ENCODE data around the gene BSN. TPM values are rescaled to one million over a fixed set of nuclear protein-coding genes. Genes with fewer than 3 reads are reported as not detected.

Gene BSN
- total and polyA plus RNA-seq, 2 donors (not counting 1 experiment from before 2014, with no cell fraction given), result under 0.01 to 0.01 TPM

DNA sequence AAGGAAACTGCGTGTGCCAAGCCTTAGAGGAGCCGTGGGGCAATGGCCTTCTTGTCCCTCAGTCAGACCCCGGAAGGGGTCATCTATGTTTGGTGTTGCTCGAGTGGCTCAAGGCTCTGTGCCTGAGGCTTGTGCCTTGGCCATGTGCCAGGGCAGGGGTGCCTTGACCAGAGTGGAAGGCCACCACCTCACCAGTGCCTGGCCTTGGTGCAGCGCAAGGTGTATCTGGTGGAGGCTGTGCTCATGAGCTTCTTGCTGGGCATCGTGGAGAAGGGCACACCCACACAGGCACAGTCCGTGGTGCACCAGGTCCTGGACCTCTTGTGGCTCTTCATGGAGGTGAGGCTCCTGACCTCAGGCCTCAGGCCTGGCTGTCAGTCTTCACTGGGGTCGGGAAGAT lies 145.7 kb downstream of the BSN start:
- no peak for DNase-seq (ENCODE audit: low read depth in 2 of 2)
- Histone ChIP-seq H3K4me2 (ENCODE audit: extremely low read depth, insufficient read depth, low read length) (no peak overlapping the region), H3K9ac (ENCODE audit: insufficient read depth, low read length) (no peak overlapping the region), H2AFZ (ENCODE audit: low read length) (no peak overlapping the region), H3K27me3 (ENCODE audit: control insufficient read depth, insufficient read depth, low read length) (no peaks in the 10 kb centered on the region), H3K4me3 (replicated peaks in 1 of 4; ENCODE audit: control extremely low read depth in 1 of 4, insufficient read depth in 1 of 4, low read depth in 3 of 4, low read length in 4 of 4) (no peak overlapping the region), H3K79me2 (ENCODE audit: control insufficient read depth, insufficient read depth, low read length) (no peaks in the 10 kb centered on the region), H4K20me1 (ENCODE audit: control insufficient read depth, extremely low read depth, insufficient read depth, low read length) (peaks cover 2% of the 10 kb centered on the region), H3K4me1 (ENCODE audit: control insufficient read depth, extremely low read depth, insufficient read depth, low read length) (no peaks in the 10 kb centered on the region), H3K9me3 (ENCODE audit: control insufficient read depth, insufficient read depth, low read depth, low read length) (no peaks in the 10 kb centered on the region), H3K36me3 (ENCODE audit: control insufficient read depth, insufficient read depth, low read length) (peaks cover 8% of the 10 kb centered on the region), H3K27ac (ENCODE audit: insufficient read depth, low read length) (no peak overlapping the region)
- TF ChIP-seq EZH2 (IDR thresholded peaks at IDR 0.05; ENCODE audit: low read length, missing control alignments), result no peak
- TF ChIP-seq, protein P1, sequence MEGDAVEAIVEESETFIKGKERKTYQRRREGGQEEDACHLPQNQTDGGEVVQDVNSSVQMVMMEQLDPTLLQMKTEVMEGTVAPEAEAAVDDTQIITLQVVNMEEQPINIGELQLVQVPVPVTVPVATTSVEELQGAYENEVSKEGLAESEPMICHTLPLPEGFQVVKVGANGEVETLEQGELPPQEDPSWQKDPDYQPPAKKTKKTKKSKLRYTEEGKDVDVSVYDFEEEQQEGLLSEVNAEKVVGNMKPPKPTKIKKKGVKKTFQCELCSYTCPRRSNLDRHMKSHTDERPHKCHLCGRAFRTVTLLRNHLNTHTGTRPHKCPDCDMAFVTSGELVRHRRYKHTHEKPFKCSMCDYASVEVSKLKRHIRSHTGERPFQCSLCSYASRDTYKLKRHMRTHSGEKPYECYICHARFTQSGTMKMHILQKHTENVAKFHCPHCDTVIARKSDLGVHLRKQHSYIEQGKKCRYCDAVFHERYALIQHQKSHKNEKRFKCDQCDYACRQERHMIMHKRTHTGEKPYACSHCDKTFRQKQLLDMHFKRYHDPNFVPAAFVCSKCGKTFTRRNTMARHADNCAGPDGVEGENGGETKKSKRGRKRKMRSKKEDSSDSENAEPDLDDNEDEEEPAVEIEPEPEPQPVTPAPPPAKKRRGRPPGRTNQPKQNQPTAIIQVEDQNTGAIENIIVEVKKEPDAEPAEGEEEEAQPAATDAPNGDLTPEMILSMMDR (conservative IDR thresholded peaks at IDR 0.05 in 1 of 2, IDR thresholded peaks at IDR 0.05 in 1 of 2; ENCODE audit: low read depth in 1 of 2, low read length in 2 of 2), result no peak

DNA sequence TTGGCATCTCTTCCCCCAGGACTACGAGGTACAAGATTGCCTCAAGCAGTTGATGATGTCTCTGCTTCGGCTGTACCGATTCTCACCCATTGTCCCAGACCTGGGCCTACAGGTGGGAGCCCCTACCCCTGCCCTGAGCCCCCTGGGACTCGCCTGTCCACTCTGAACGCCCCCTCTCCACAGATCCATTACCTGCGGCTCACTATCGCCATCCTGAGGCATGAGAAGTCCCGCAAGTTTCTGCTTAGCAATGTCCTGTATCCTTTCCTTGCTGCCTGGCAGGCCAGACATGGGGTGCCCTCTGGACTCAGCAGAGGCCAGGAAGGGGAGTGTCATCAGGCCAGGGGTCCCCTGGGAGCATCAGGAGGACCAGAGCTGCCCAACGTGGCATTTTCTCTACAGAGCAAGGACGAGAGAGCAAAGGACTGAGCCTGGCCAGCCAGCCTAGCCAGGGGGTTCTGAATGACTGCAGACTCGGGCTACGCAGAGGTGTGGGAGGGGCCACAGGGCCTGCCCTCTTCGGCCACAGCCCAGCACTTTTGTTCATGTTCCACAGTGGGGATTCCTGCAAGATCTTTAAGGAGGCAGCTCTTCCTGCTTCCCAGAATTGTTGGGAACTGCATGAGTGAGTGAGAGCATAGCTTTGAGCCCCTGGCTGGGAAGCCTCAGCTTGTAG lies 146.3 kb downstream of the BSN start:
- Histone ChIP-seq H3K36me3 (ENCODE audit: control insufficient read depth, insufficient read depth, low read length) (peaks cover 9% of the 10 kb centered on the region), H4K20me1 (ENCODE audit: control insufficient read depth, extremely low read depth, insufficient read depth, low read length) (peaks cover 2% of the 10 kb centered on the region), H3K4me3 (replicated peaks in 1 of 4; ENCODE audit: control extremely low read depth in 1 of 4, insufficient read depth in 1 of 4, low read depth in 3 of 4, low read length in 4 of 4) (no peak overlapping the region), H3K9ac (ENCODE audit: insufficient read depth, low read length) (no peak overlapping the region), H3K27ac (ENCODE audit: insufficient read depth, low read length) (no peak overlapping the region), H3K4me2 (ENCODE audit: extremely low read depth, insufficient read depth, low read length) (no peak overlapping the region), H3K27me3 (ENCODE audit: control insufficient read depth, insufficient read depth, low read length) (no peaks in the 10 kb centered on the region), H3K9me3 (ENCODE audit: control insufficient read depth, insufficient read depth, low read depth, low read length) (no peaks in the 10 kb centered on the region), H2AFZ (ENCODE audit: low read length) (no peak overlapping the region), H3K79me2 (ENCODE audit: control insufficient read depth, insufficient read depth, low read length) (no peaks in the 10 kb centered on the region), H3K4me1 (ENCODE audit: control insufficient read depth, extremely low read depth, insufficient read depth, low read length) (no peaks in the 10 kb centered on the region)
- TF ChIP-seq EZH2 (IDR thresholded peaks at IDR 0.05; ENCODE audit: low read length, missing control alignments), result no peak
- TF ChIP-seq, protein P1 (conservative IDR thresholded peaks at IDR 0.05 in 1 of 2, IDR thresholded peaks at IDR 0.05 in 1 of 2; ENCODE audit: low read depth in 1 of 2, low read length in 2 of 2), result no peak
- no peak for DNase-seq (ENCODE audit: low read depth in 2 of 2)

DNA sequence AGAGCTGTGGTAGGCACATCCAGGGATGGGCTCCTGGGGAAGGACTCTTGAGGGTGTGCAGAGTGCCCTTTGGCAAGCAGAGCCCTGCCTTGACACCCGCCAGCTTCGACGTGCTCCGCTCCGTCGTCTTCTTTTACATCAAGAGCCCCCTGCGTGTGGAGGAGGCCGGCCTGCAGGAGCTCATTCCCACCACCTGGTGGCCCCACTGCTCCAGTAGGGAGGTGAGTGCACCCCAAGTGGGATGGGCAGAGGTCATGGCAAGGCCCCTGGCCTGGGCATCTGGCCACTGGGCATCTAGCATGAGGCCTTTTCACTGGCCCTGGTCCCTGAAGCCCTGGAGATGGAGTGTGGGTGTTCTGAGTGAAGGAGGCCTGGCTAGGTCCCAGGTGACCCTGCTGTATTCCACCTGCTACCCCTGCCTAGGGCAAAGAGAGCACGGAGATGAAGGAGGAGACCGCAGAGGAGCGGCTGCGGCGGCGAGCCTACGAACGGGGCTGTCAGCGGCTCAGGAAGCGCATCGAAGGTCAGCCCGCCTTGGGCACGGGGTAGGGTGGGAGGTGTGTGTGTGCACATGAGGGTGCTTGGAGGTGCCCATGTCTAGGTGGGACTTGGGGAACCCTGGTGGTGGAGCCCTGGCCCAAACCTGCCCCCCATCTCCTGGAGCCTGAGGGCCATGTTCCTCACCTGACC lies 147.3 kb downstream of the BSN start:
- no peak overlapping the region for H3K27ac ChIP-seq (ENCODE audit: insufficient read depth, low read length)
- H3K4me3 ChIP-seq (replicated peaks in 1 of 4; ENCODE audit: control extremely low read depth in 1 of 4, insufficient read depth in 1 of 4, low read depth in 3 of 4, low read length in 4 of 4), result no peak overlapping the region
- no peaks in the 10 kb centered on the region for H3K9me3 ChIP-seq (ENCODE audit: control insufficient read depth, insufficient read depth, low read depth, low read length)
- H2AFZ ChIP-seq (ENCODE audit: low read length), result no peak overlapping the region
- no peak for TF ChIP-seq EZH2 (IDR thresholded peaks at IDR 0.05; ENCODE audit: low read length, missing control alignments)
- TF ChIP-seq, protein P1 (conservative IDR thresholded peaks at IDR 0.05 in 1 of 2, IDR thresholded peaks at IDR 0.05 in 1 of 2; ENCODE audit: low read depth in 1 of 2, low read length in 2 of 2), result peak; percentile 46 to 53
- no peak for DNase-seq (ENCODE audit: low read depth in 2 of 2)
- H3K36me3 ChIP-seq (ENCODE audit: control insufficient read depth, insufficient read depth, low read length), result peaks cover 10% of the 10 kb centered on the region
- H3K9ac ChIP-seq (ENCODE audit: insufficient read depth, low read length), result no peak overlapping the region
- H3K4me1 ChIP-seq (ENCODE audit: control insufficient read depth, extremely low read depth, insufficient read depth, low read length), result no peaks in the 10 kb centered on the region
- no peaks in the 10 kb centered on the region for H3K27me3 ChIP-seq (ENCODE audit: control insufficient read depth, insufficient read depth, low read length)
- no peak overlapping the region for H3K4me2 ChIP-seq (ENCODE audit: extremely low read depth, insufficient read depth, low read length)
- H3K79me2 ChIP-seq (ENCODE audit: control insufficient read depth, insufficient read depth, low read length), result no peaks in the 10 kb centered on the region
- H4K20me1 ChIP-seq (ENCODE audit: control insufficient read depth, extremely low read depth, insufficient read depth, low read length), result peaks cover 2% of the 10 kb centered on the region

All from fibroblast of lung (primary cell).